Suprapubic skin (tissue), 4 donors: ENCODE measurements around the gene FGF2.

Experiments
- CTCF ChIP-seq, 2 donors: fragments of 200-600 bp in 1 of 2; fragments of 450-650 bp in 1 of 2; sonication (generic) in 1 of 2; IDR thresholded peaks; one replicate each; pipeline ENCODE4 v1.5.1; 2016 to 2019; ENCODE audit warnings: antibody characterized with exemption in 2 of 2, mild to moderate bottlenecking in 1 of 2, moderate library complexity in 1 of 2
- POLR2A ChIP-seq, 2 donors: fragments of 450-650 bp; IDR thresholded peaks; one replicate each; pipeline ENCODE4 v1.6.1; 2017; ENCODE audit warnings: antibody characterized with exemption in 2 of 2, mild to moderate bottlenecking in 2 of 2, moderate library complexity in 2 of 2
- POLR2AphosphoS5 ChIP-seq, 3 donors: sonication (generic); formaldehyde crosslinking; IDR thresholded peaks; one replicate each; pipeline ENCODE4 v1.6.1; 2017; ENCODE audit warnings: antibody characterized with exemption in 3 of 3

- TF ChIP-seq CTCF (IDR thresholded peaks at IDR 0.05) (peak in 1 of 2 donors; percentile 12), POLR2AphosphoS5 (IDR thresholded peaks at IDR 0.05) (no peak), POLR2A (IDR thresholded peaks at IDR 0.05) (no peak)
Measured at GRCh38 chr4:122827879-122828601, 1.4 kb downstream of the FGF2 start.
